ENCODE data around the gene SPOCK3.
A peak's percentile ranks its signal among the peaks of the same experiment; 100 is the strongest.
"Not testable (repeated sequence)": the region's sequence is repeated elsewhere in the genome, so short reads cannot be mapped to it uniquely, and the experiment has no call there.

SPOCK3 gene

DNA sequence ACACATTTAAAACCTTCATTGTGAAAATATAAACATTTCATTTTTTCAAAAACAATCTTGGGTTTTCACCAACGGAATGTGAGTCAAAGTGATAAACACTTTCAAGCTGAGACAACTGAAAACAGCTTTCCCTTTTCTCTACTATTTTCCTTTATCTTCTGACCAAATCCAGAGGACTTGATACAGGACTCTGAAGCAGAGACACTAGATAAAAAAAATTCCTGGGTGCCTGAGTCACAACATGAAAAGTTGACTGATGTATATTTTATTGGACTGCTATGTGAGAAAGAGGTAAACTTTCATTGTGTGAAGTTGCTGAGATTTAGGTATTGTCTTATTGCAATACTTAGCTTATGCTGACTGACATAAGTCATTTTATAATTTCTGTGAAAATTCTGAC is 411.2 kb downstream of the SPOCK3 start:
- DNase-seq (ENCODE audit: low read depth), result peak; percentile 4

DNA sequence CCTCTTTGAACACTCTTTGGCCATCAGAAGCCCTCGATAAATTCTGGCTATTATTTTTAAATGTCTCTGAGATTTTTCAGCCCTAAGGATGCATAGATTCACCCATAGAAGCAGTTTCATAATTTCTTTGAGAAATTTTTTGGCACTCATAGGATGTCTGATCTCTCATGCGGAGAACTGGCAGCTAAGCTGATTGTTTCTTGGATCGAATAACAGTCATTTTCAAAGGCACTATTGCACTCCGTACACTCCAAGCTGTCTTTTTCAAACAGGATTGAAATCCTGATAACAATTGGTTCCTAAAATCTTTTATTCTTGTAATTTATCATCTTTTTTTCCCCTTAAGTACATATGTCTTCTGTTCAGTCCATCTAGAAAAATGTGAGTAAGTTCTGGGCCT is 411.9 kb downstream of the SPOCK3 start:
- no peak for DNase-seq (ENCODE audit: low read depth)

DNA sequence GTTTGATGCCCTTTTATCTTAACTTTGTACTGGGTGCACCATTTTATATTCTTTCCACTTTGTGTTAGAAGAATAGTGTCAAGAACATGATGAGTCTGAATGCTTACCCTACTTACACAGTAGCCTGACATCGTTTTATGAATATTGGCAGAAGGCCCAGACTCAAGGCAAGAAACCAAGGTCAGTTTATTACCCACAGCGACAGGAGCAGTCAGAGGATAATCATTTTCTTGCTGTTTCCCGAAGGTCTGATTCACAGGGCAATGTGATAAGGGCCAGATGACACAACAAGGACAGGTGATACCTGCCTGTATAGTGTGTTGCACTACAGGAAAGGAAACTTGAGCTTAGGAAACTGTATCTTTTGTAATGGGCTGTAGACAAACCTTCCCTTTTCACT is 417.4 kb downstream of the SPOCK3 start:
- no peak for DNase-seq (ENCODE audit: low read depth)

DNA sequence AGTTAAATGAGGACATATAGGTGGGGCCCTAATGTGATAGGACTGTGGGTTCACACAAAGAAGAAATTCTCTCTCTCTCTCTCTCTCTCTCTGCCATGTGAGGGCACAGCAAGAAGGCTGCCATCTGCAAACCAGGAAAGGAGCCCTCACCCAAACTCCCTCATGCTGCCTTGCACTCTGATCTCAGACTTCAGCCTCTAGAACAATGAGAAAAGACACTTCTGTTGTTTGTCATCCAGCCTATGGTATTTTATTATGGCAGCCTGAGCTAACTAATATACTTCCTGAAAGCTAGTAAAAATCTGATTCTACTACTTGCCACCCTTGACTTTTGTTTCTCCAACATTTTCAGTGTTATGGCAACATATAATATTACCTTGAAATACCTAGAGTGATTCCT is 425.9 kb downstream of the SPOCK3 start:
- DNase-seq (ENCODE audit: low read depth), result no peak

DNA sequence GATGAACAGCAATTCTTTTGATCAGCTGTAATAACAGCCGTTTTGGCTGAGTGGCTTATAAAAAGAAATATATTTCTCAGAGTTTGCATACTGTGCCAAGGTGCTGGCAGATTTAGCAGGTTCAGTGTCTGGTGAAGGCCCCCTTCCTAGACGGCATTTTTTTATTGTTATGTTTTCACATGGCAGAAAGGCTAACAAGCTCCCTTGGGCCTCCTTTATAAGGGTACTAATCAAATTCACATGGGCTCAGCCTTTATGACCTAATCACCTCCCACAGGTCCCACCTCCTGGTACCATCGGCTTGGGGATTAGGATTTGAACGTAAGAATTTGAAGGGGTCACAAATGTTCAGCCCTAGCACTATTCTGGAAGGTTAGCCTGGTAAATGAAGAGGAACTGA is 431.9 kb downstream of the SPOCK3 start:
- no peak for DNase-seq (ENCODE audit: low read depth)

DNA sequence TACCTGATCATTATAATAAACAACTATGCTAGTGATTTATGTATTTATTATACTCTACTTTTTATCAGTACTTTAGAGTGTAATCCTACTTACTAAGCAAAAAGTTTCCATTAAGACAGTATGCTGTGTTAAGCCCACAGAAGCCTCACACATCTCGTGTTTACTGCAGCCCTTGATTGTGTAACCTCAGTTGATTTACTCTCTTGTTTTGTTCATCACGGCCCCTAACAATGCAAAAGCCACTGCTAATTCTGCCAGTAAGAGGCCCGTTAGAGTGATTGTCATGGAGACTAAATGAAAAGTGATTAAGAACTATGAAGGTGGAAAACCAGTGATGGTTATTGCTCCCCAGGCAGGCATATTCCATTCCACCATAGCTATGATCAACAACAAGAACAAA is 436.2 kb downstream of the SPOCK3 start:
- no peak for DNase-seq (ENCODE audit: low read depth)

DNA sequence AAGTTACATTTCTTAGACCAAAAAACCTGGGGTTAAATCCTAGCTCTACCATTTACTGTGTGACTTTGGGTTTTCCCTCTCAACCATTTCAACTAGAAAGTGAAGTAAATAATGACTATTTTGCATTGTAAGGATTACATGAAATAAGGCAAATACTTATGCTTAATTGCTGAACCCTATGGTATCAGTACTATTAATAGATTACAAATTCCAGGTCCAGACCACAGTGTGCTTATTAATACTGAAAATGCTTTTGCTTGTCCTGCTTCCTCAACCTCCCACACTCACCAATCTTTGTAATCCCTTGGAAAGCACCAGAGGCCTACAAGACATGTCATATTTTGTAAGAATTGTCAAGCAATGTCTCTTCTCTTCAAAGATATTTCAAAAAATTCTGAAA is 456.5 kb downstream of the SPOCK3 start:
- DNase-seq (ENCODE audit: low read depth), result no peak

DNA sequence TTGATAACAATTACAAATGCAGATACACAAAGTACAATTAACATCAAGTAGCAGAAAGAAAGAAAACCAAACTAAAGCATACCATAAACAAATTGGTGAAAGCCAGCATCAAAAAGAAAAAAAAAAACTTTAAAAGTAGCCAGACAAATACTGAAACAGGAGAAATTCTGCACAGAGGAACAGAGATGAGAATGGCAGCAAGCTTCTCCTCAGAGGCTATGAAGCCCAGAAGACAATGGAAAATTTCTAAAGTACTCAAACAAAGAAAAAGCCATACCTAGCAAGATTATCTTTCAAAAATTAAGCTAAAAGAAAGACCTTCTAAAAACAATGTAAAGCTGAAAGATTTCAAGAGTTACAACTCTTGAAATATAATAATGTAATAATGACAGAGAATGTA is 471.3 kb downstream of the SPOCK3 start:
- no peak for DNase-seq (ENCODE audit: low read depth)

DNA sequence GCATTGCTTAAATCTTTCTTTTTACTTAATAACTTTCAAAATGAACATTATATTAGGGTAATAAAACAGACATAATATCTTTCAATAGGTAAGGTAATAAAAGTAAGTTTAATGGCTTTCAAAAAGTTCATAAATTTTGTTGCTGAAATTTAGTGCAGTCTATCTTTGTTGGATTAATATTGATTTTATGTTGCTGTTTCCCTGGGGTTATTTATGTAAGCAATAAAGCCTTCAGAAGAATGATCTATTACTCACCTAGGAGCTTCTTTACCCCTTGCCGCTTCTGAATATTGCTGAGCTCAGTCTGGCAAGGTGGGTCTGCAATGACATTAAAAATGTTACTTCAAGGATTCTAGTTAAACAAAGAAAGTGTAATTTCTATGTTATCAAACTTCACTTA is 492.6 kb downstream of the SPOCK3 start:
- DNase-seq (ENCODE audit: low read depth), result no peak

DNA sequence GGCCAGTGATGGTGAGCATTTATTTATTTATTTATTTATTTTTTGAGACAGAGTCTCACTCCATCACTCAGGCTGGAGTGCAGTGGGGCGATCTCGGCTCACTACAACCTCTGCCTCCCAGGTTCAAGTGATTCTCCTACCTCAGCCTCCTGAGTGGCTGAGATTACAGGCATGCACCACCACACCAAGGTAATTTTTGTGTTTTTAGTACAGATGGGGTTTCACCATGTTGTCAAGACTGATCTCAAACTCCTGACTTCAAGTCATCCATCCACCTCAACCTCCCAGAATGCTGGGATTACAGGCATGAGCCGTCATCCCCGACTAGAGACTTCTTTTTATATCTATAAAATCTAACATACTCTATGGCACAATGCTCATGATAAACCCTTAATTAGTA is 495.1 kb downstream of the SPOCK3 start:
- DNase-seq (ENCODE audit: low read depth), result not testable (repeated sequence)

DNA sequence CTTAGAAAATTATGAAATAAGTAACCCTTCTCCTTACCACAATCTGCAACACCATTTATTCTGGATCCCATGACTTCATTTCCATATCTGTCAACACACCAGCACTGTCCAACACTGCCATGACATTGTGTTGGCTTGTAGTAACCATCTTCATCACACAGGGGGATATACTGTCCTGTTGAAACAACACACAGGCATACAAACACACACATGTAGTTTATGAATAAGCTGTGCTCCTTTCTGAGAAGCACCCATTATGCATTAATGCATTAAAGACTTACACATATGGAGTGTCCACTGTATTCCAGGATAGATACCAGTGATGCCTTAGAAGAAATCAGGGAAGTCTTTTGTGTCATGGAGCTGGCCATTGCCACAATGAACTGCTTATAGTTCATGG is 496.9 kb downstream of the SPOCK3 start:
- DNase-seq (ENCODE audit: low read depth), result no peak

DNA sequence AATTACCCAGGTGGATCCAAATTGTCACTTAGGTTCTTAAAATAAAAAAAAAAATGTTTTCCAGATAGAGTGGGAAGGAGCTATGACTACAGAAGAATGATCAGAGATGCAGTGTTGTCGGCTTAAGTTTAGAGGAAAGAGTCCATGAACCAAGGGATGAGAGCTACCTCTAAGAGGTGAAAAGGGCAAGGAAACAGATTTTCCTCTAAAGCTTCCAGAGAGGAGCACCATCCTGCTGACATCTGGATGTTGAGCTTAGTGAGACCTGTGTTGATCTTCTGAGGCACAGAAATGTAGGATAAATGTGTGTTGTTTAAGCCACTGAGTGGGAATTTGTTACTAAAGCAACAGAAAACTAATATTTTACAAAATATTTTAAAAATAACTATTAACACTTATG is 498.7 kb downstream of the SPOCK3 start:
- no peak for DNase-seq (ENCODE audit: low read depth)

DNA sequence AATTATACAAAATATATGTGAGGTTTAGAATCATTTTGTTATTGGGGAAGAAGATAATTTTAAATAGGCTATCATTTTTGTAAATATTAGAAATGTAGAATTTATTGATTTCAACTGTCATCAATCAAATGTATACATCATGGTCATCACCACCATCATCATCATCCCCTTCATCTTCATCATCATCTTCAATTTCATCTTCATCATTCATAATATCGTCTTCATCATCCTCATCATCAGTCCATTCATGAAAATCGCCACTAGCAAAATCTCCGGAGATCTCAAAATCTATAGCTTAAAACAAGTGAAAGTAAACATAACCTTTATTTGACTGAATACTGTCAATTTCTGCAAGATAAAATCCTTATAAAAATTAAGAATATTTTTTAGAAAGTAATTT is 499.5 kb downstream of the SPOCK3 start:
- no peak for DNase-seq (ENCODE audit: low read depth)

DNA sequence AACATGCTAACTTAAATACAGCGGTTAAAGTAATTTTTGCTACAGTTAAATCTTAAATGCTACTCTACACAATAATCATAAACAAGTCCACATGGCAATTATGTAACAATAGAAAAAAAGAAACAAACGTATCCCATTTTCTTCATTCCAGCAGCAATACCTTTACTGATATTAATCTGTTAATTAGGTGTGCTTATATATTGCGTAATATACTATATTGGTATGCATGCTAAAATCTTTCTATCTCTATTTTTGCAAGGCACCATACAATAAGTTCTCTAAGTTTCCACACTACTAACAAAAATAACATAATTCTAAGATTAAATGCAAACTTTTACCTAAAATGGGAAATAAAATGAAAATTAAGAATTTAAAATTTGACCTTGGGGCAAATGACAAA is 500.6 kb downstream of the SPOCK3 start:
- no peak for DNase-seq (ENCODE audit: low read depth)

DNA sequence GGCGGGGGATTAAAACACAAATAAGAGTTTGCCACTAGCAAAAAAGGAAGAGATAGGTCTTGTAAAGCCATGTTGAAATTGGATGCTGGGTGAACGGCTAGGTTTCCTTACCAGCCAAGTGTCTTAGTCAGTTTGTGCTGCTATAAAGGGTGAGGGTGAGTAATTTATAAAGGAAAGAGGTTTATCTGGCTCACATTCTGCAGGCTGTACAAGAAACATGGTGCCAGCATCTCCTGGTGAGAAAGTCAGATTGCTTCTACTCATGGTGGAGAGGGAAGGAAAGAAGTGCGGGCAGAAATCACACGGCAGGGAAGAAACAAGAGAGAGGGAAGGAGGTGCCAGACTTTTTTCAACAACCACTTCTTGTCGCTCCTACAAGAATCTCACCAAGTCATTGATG is 507.5 kb downstream of the SPOCK3 start:
- no peak for DNase-seq (ENCODE audit: low read depth)

DNA sequence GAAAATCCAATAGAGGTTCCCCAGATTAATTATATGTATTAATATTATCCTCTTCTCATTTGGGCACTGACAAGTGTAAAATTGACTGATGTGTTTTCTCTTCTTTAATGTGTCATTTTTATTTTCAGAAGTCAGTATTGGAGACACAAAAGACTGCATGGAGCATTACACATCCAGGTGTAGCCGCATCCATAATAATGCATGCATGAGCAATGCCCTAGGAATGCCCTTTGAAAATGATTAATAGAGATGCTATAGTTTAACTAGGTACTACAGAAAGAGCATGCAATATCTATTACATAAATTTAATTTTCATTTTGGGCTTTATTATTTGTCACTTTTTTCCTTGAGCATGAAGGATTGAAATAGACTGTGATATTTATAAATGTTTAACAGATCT is 509.9 kb downstream of the SPOCK3 start:
- no peak for DNase-seq (ENCODE audit: low read depth)

DNA sequence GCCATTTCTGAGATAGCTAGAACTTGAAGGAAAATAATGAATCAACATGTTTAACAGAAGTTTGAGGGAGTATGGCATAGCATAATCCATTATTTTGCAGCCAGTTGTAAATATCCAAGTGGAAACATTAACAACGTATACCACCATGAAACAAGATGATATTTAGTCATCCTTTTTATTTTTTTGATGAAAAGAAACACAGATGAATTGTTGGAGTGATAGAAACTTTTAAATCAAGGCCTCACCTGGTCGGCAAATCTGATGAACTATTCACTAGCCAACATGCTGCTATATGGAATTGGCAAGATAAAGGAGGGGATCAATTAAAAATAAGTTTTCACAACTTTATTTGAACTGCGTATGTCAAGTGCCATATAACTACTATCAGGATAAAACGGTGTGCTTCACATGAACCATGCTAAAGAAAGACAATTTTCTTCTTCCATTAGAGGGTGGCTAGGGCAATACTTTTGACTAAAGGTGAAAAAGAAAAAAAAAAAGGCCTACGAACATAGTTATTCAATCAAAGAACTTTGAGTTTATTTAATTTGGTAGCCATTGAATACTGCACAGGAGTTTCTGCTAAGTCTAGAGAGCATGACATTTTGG is 510.7 kb downstream of the SPOCK3 start:
- no peak for DNase-seq (ENCODE audit: low read depth)

DNA sequence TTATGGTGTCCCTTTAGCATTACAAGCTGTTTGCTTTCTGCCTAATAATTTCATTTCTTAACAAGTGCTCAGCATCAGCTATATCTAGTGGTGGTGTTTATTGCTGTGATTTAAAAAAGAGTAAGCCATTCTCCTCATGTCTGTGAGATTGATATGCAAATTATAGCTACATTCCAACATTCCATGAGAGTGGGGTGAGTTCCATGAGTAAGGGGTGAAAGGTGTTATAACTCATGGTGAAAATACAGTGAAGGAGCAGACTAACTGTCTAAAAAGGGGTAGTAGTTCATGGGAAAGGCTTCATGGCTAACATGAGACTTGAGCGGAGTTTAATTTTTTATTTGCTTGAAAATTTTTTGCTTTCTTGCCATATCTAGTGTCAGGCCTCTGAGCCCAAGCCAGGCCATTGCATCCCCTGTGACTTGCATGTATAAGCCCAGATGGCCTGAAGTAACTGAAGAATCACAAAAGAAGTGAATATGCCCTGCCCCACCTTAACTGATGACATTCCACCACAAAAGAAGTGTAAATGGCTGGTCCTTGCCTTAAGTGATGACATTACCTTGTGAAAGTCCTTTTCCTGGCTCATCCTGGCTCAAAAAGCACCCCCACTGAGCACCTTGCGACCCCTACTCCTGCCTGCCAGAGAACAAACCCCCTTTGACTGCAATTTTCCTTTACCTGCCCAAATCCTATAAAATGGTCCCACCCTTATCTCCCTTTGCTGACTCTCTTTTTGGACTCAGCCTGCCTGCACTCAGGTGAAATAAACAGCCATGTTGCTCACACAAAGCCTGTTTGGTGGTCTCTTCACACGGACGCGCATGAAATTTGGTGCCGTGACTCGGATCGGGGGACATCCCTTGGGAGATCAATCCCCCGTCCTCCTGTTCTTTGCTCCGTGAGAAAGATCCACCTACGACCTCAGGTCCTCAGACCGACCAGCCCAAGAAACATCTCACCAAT is 518.3 kb downstream of the SPOCK3 start:
- DNase-seq (ENCODE audit: low read depth), result not testable (repeated sequence)

DNA sequence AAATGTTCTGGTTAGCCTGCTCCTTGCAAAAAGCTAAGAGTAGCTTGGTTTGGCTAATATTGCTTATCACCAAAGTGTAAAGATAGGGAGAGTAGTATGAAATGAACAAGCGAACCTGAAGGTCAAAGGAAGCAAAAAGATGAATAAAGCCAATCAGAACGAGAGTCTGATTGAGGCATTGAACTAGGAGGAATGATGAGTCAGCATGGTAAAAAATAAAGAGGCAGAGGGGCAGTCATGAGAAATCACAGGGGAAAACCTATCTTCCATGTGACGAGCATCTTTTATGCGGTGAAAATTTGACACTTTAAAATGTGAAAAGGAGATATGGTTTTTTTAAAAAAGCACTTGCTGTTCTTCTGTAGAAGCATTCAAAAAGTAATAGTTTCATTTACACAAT is 533.7 kb downstream of the SPOCK3 start:
- DNase-seq (ENCODE audit: low read depth), result no peak

DNA sequence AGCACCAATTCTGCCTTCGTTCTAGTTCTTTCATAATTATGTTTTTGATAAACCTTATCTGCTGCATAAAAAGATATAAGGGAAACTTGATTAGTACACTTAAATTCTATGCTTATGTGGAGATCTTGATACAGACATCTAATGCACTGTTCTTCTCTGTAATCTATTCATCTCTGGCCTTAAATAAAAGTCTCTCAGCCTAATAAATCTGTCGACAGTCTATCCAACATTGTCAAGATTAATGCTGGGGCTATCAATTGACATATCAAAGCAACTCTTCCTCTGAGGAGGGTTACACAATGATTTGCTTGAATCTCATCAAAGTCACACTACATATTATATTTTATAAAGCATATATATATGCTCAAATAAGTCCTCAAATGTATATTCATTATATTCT is 545.5 kb downstream of the SPOCK3 start:
- DNase-seq (ENCODE audit: low read depth), result no peak

DNA sequence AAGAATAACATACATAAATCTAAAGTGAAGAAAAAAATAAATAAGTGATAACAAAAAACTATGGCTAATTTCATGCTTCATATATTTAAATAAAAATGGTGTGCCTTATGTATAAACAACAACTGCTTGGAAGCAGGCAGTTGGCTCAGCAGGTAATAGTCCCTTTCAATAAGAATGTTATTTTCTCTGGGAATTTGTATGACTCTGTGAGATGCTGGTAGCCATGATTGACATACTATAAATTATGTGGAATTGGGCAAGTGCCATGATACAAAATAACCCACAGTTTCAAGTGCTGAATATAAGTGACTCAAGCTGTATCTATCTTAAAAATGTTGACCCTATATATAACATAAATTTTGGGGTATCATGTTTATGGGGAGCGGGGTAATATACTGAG is 546.5 kb downstream of the SPOCK3 start:
- no peak for DNase-seq (ENCODE audit: low read depth)
